NCI-H748 (cell line): ENCODE data around the gene RAB18.
"Not testable (repeated sequence)": the region's sequence is repeated elsewhere in the genome, so short reads cannot be mapped to it uniquely, and the experiment has no call there.

Experiments
- DNase-seq: peaks from one replicate; lab custom pipeline; 2025; ENCODE audit not compliant: unreplicated experiment; lab: John Stamatoyannopoulos, UW

RAB18 gene

GRCh38 chr10:27504808-27505460 lies 830 bp downstream of the RAB18 start:
- no peak for DNase-seq

GRCh38 chr10:27505537-27505936 lies 1.4 kb downstream of the RAB18 start:
- not testable (repeated sequence) for DNase-seq

- DNase-seq = no peak
Measured at GRCh38 chr10:27506280-27506679, 2.2 kb downstream of the RAB18 start.

GRCh38 chr10:27512548-27512947 lies 8.4 kb downstream of the RAB18 start:
- no peak for DNase-seq

GRCh38 chr10:27513451-27514191 lies 9.5 kb downstream of the RAB18 start:
- no peak for DNase-seq

GRCh38 chr10:27514243-27514642 lies 10.1 kb downstream of the RAB18 start:
- DNase-seq = no peak

GRCh38 chr10:27518261-27518660 lies 14.2 kb downstream of the RAB18 start:
- no peak for DNase-seq

- DNase-seq = no peak
Measured at GRCh38 chr10:27525819-27526218, 21.7 kb downstream of the RAB18 start.

GRCh38 chr10:27526242-27526641 lies 22.1 kb downstream of the RAB18 start:
- DNase-seq = no peak

- DNase-seq = no peak
Measured at GRCh38 chr10:27527666-27528295, 23.7 kb downstream of the RAB18 start.

GRCh38 chr10:27529010-27529783 lies 25.1 kb downstream of the RAB18 start:
- no peak for DNase-seq

- no peak for DNase-seq
Measured at GRCh38 chr10:27530477-27530876, 26.4 kb downstream of the RAB18 start.

GRCh38 chr10:27531336-27531847 lies 27.3 kb downstream of the RAB18 start:
- no peak for DNase-seq

- no peak for DNase-seq
Measured at GRCh38 chr10:27534161-27534700, 30.1 kb downstream of the RAB18 start.

- no peak for DNase-seq
Measured at GRCh38 chr10:27535317-27535716, 31.2 kb downstream of the RAB18 start.

- DNase-seq = no peak
Measured at GRCh38 chr10:27536437-27536836, 32.3 kb downstream of the RAB18 start.

- no peak for DNase-seq
Measured at GRCh38 chr10:27537166-27537565, 33.1 kb downstream of the RAB18 start.

GRCh38 chr10:27537787-27538186 lies 33.7 kb downstream of the RAB18 start:
- no peak for DNase-seq

- no peak for DNase-seq
Measured at GRCh38 chr10:27540672-27541071, 36.6 kb downstream of the RAB18 start.

GRCh38 chr10:27541796-27542729 lies 38.0 kb downstream of the RAB18 start:
- DNase-seq = no peak
